Measurements from ENCODE around the gene FBXW8.

The FBXW8 gene

DNA sequence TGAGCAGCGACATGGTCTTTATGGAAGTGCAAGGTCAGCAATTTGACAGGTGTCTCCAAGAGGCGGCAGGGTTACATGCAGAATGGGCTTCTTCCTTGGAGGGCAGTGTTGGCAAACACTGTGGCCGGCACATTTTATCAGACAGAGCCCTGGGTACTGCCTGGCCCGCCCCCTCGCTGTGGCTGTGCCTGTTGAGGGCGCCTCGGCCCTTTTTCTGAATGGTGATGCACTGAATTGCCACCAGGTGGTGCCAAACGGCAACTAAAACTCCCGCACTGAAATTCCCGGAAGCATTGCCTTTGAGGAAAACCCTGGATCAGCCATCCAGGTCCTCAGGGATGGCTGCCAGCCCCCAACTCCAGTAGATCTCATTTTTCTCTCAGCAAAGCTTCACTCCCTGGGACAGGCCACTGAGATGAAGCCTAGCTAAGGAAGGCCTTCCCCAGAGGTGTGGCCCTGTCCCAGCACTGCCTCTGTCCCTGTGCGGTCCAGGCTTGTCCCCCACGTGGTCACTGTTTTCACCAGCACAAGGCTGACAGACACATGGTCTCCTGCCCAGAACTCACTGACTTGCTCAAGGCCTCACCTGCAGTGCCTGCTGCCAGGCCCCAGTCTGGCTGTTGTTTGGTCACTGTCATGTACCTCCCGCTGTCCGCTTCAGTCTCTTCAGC, 114.9 kb downstream of the FBXW8 start:
- peak; percentile 63 to 90 (median 88) for DNase-seq

DNA sequence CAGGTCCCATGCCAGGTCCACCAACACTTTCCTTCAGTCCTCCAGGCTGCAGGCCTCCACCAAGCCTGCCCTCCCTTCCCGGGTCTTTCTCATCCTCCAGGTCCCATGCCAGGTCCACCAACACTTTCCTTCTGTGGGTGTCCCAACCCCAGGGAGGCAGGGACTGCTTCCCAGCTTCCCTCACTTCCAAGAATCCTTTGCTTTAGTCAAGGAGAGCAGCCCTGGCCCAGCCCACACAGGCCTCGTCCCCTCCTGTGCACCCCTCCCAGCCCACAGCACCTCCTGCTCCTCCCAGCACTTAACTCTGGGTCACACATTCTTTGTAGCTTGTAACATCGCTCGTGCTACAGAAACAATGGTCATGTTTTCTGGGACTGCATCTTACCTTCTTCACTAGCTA, 115.6 kb downstream of the FBXW8 start:
- DNase-seq, result no peak

DNA sequence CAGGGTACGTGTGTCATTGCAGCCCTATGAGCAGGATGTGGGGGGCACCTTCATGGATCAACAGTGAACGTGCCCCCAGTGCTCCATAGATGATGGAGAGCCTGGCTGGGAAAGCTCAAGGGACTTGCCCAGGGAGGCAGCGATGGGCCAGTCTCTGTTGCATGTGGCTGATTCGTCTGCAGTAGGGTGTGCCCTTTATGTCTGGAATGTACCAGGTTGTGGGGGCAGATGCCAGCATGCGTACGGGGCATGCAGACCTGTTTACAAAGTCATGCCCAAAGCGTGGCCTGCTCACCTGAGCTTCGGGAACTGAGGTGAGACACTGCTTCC, 116.1 kb downstream of the FBXW8 start:
- no peak for DNase-seq

- no peak for DNase-seq
These were observed 116.7 kb downstream of the FBXW8 start for GRCh38 chr12:117027251-117028086.

- DNase-seq, result peak in 1 of 3 experiments; percentile 49
These were observed 117.5 kb downstream of the FBXW8 start for GRCh38 chr12:117028254-117028653.

DNA sequence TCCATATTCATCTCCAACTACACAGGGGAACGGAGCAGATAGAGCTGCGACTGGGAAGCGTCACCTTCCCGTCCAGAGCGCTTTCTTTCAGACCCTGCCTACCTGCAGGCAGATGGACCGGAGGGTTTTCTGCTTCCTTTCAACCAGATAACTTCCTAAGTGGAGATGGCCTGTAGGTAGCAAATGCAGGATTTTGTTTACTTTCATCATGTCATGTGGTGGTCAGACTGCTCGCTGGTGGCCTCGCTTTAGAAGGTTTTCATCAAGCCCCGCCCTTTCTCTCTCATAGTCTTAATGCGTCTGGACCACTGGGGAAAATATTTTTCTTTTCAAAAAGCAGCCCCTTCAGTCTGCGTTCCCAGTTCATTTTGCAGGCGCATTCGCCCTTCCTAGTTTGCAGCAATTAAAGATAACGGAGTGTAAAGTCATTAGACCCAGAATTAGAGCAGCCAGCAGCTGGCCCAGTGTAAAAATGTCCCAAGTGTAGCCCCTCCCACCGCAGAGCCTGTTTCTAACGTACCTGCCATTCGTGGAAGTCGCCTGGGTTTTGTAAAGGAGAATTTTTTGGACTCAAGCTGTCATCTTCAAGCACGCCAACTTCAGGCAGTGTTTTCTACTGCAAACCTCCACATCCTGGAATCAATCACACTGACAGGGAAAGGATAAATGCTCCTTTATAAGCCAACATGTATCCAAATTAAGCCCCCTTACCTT, 119.6 kb downstream of the FBXW8 start:
- DNase-seq, result peak in 1 of 3 experiments; percentile 47

DNA sequence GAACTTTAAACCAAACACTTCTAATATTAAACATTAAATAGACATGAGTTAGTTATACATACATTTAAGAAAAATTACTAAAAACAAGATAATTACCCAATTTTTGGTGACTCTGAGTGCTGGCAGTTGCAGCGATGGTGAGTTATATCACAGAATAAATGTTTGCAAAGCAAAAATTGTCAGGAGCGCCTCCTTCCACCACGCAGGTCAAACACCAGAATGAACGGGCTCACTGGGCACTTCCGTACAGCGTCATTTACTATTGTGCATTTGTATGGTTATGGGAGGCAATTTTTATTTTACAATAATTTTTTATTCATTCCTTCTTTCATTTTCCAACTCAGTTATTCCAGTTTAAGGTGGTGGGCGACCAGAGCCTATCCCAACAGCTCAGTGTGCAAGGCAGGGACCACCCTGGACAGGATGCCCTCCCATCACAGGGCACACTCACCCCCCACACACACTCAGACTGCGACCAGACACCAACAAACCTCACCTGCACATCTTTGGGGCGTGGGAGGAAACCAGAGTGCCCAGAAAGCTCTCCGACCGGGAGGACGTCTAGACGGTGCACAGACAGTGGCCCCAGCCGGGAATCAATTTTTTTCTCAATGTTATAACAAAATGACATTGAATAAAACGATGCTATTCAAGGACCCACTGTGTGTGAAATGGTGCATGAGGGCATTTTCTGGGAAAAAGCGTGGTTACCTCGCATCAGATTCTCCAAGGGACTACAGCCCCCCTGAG, 121.3 kb downstream of the FBXW8 start:
- DNase-seq, result peak in 1 of 3 experiments; percentile 37

DNA sequence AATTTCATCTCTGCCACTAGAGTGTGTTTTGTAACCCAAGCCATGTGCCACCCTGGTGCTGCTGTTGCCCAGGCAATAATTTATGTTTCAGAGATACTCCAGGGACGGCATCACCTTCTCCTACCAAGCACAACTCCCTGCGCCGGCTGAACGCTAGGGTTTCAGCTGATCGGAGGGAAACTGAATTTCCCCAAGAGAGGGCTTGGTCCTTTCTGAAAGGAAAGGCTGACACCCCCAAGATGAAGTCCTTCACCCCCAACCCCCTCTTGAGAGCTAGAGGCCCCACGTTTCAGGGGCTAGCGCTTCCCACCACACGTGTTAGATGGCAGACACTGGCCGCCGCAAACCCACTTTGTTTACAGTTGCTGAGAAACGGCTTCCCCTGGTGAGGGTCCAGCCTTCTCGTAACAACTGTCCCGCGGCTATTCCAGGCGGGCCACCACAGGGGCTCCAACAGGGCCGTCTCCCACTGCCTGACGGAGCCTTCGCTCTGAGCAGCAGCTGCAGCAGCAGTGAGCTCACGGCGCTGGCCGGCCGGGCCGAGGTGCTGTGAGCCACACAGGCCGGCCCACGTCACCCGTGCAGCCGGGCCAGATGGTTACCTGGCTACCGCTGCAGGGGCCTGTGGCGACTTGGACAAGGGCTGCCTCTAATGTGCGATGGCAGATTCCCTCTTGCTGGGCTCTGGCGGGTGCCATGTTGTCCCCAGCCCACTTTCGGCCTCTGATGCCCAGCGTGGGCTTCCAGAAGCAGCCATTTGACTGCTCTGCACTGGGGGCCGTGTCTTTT, 122.0 kb downstream of the FBXW8 start:
- peak; percentile 85 to 92 (median 92) for DNase-seq

GRCh38 chr12:117033382-117034221, 122.9 kb downstream of the FBXW8 start:
- DNase-seq, result peak; percentile 45 to 94 (median 82)

DNA sequence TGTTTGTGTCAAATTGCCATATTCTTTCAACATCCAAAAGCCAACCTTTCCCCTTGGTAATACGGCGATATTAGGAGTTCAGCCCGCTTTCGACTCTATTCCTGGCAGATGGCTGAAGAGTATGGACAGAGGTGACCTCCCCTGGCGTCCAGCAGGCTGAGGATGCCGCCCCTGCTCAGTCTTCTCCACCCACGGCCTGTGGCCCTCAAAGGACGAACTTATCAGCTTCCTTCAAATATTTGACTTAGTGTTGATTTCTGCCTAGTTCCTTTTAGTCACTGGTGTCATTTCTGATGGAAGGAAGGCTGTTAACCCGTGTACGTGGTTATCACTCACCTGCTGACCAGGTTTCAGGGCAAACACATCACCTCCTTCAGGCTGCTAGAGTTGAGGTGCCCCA, 123.5 kb downstream of the FBXW8 start:
- no peak for DNase-seq

DNA sequence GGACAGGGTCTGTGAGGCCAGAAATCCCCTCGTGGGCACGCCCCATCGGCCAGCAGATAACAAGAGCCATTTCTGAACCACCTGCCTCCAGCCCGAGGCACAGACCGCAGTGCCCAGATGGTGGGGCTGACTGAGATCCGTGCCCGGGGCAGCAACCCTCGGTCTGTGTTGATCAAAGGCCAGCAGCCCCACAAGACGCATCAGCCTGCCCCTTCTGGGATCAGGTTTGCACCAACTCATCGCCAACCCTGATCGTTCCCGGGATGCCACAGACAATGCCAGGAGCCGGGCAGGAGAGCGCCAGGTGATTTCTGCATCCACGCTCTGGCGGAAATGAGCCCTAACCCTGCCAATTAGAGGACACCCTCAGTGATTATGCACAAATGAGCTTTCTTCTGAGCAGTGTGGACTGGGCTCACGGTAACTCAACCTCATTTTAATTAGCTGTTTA, 124.0 kb downstream of the FBXW8 start:
- peak in 2 of 3 experiments; percentile 36 to 37 for DNase-seq

DNA sequence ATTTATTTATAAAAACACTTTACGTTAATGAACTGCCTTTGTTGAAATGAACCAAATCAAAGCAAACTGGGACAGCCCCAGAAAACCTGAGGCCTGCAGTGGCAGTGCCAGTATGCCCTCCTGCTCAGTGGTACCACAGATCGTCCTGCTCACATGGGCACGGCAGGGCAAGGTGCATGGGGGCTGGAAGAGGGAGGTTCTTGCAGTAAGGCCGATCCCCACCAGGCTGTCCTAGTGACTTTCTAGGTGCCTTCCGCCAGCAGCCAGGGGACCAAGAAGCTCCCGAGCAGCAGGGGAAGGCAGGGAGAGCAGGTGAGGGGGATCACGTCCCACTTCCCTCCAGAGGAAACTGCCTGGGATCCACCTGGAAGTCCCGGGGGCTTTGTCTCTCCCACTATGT, 124.5 kb downstream of the FBXW8 start:
- DNase-seq, result no peak

GRCh38 chr12:117036046-117036445, 125.3 kb downstream of the FBXW8 start:
- peak; percentile 83 to 97 (median 95) for DNase-seq

DNA sequence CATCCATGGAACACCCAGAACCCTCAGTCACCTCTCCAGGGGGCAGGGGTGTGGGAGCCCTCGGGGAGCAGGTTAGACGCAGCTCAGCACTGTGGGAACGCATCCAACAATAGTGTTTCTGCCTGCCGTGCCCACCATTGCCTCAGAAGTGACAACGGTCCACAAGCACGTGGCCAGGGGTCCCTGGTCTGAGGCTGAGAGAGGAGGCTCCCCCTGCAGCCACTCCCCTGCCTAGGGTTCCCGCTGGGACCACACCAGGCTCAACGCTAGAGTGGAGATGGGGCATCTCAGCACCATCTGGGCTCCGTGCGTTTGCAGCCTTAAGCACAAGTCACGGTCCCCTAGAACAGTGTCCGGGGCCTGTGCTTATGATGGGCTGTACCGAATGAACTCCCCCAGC, 125.8 kb downstream of the FBXW8 start:
- peak in 2 of 3 experiments; percentile 52 to 53 for DNase-seq

GRCh38 chr12:117037289-117038022, 126.7 kb downstream of the FBXW8 start:
- DNase-seq, result peak in 2 of 3 experiments; percentile 29 to 45

DNA sequence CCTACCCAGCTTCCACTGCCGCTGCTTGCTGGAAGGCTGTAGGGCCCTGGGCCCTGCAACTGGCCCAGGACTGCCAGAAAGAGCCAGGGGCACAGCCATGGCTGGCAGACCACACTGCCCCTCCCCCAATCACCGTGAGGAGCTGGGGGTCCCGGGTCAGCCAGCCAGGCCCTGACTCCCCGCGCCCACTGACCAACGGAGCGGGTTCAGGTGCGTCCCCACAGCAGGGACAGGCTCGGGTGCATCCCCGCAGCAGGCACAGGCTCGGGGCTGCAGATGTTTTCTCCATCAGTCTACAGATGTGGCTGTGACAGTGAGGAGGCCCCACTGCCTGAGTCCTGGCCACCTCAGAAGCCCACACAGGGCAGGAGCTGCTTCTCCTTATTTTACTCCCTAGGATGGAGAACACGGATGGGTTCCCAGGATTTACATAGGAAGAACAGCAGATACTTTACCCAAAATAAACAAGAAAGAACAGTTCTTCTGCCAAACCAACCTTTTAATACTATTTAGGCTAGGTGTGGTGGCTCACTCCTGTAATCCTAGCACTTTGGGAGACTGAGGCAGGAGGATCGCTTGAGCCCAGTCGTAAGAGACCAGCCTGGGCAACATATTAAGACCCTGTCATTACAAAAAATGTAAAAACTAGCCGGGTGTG, 127.4 kb downstream of the FBXW8 start:
- no peak for DNase-seq

- no peak for DNase-seq
These were observed 128.2 kb downstream of the FBXW8 start for GRCh38 chr12:117038919-117039318.

GRCh38 chr12:117039891-117040309, 129.2 kb downstream of the FBXW8 start:
- DNase-seq, result no peak

DNA sequence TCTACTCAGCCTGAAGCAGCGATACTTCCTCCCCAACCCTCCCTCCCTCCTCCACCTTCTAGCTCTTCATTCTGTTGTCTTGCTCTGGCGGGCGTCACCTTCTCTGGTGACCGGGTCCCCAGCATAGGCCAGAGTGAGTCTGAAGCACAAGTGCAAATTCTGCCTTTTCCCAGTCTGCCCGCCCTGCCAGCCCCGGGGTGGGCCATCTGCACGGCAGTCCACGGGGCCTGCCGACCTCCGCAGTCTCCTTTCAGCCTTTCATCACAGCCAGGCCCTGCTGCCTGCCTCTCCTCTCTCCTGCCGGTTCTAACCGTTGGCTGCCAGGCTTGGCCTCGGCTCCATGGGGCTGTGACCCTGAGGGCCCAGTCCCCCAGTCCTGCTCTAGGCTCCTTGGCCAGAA, 129.7 kb downstream of the FBXW8 start:
- DNase-seq, result no peak

- DNase-seq, result no peak
These were observed 131.0 kb downstream of the FBXW8 start for GRCh38 chr12:117041798-117042170.
